Astrocyte of the spinal cord (primary cell): ENCODE results near the gene F2.
"Not testable (repeated sequence)": the region's sequence is repeated elsewhere in the genome, so short reads cannot be mapped to it uniquely, and the experiment has no call there.

Experiments
- DNase-seq: peaks from one replicate; pipeline ENCODE4 v3.0.0; 2011; ENCODE audit warnings: low read depth, low spot score
- H3K4me3 ChIP-seq: 2 replicates; pipeline ENCODE4 v1.5.1; 2011; ENCODE audit warnings: low read depth, mild to moderate bottlenecking, low read length, moderate library complexity
- CTCF ChIP-seq: IDR thresholded peaks from 2 replicates; pipeline ENCODE4 v1.5.1; 2012; ENCODE audit warnings: low read depth, mild to moderate bottlenecking, low read length, inconsistent platforms
- in situ Hi-C: cut with HindIII; loops from 2 replicates; pipeline ENCODE4 v1.10.0; 2017; ENCODE audit warnings: low sequenced_read_pairs

Gene F2

GRCh38 chr11:46701078-46701654 lies 17.8 kb upstream of the F2 start:
- in situ Hi-C loops: no loop called here
- no peak for DNase-seq
- H3K4me3 ChIP-seq: peak overlapping the region; percentile 99
- TF ChIP-seq CTCF: no peak

GRCh38 chr11:46705070-46705688 lies 13.8 kb upstream of the F2 start:
- no peak for DNase-seq
- no peak overlapping the region for H3K4me3 ChIP-seq
- no peak for TF ChIP-seq CTCF
- in situ Hi-C loops: no loop called here

GRCh38 chr11:46706886-46707285 lies 12.1 kb upstream of the F2 start:
- in situ Hi-C loops: no loop called here
- no peak overlapping the region for H3K4me3 ChIP-seq
- DNase-seq: no peak
- TF ChIP-seq CTCF: no peak

- in situ Hi-C loops, H3K4me3 ChIP-seq, DNase-seq: not testable (repeated sequence)
Observed at GRCh38 chr11:46709351-46709750, 9.7 kb upstream of the F2 start.

- no peak overlapping the region for H3K4me3 ChIP-seq
- peak; percentile 95 for DNase-seq
- in situ Hi-C loops: no loop called here
- TF ChIP-seq CTCF: no peak
Observed at GRCh38 chr11:46710821-46711269, 8.2 kb upstream of the F2 start.

GRCh38 chr11:46711303-46711702 lies 7.7 kb upstream of the F2 start:
- no peak overlapping the region for H3K4me3 ChIP-seq
- TF ChIP-seq CTCF: no peak
- peak; percentile 27 for DNase-seq
- in situ Hi-C loops: no loop called here

- no peak for TF ChIP-seq CTCF
- DNase-seq: no peak
- no peak overlapping the region for H3K4me3 ChIP-seq
- in situ Hi-C loops: no loop called here
Observed at GRCh38 chr11:46712874-46713576, 6.0 kb upstream of the F2 start.

- H3K4me3 ChIP-seq, in situ Hi-C loops, DNase-seq: not testable (repeated sequence)
Observed at GRCh38 chr11:46717825-46718154, 1.2 kb upstream of the F2 start.
